ENCODE measurements around the gene NRP1. TPM values are rescaled to one million over a fixed set of nuclear protein-coding genes. Genes with fewer than 3 reads are reported as not detected.

The NRP1 gene
- polyA plus RNA-seq, 2 of the 4 experiments (the other 2 are of a cell fraction) = 121 to 259 TPM

DNA sequence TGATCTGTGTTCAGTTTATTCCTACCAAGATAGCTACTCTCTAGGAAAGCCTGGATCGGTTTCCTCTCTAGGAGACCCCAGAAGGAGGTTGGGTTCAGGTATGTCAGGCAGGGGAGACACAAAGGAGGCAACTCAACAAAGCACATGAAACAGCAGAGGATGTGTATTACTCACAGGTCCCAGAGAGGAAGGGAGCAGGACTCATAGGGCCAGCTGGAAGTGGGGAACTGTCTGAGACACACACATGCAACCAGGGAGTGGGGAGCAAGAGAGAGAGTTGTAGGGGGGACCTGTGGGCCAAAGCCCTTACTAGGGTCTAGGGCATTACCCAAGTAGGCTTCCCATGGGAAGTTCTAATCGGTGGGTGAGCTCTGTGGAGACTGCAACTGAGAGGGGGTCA lies 10.2 kb upstream of the NRP1 start (continued):
- no peak for TF ChIP-seq ELK1 (IDR thresholded peaks at IDR 0.05; ENCODE audit: low read depth, low read length)
- TF ChIP-seq MAZ (IDR thresholded peaks at IDR 0.05; ENCODE audit: borderline replicate concordance, low read depth, low read length) = no peak
- TF ChIP-seq KDM1A (IDR thresholded peaks at IDR 0.05; ENCODE audit: low read depth) = no peak
- TF ChIP-seq POLR2AphosphoS2 (conservative IDR thresholded peaks at IDR 0.05; ENCODE audit: low read length) = no peak
- TF ChIP-seq ZFP36 (IDR thresholded peaks at IDR 0.05; ENCODE audit: borderline replicate concordance, partially characterized antibody) = no peak
- TF ChIP-seq EHF (CRISPR knock-in tag; IDR thresholded peaks at IDR 0.05) = no peak
- no peak for TF ChIP-seq RAD21 (conservative IDR thresholded peaks at IDR 0.05 in 1 of 2, IDR thresholded peaks at IDR 0.05 in 1 of 2)
- TF ChIP-seq CBX2 (IDR thresholded peaks at IDR 0.05; ENCODE audit: borderline replicate concordance, low read depth) = no peak

GRCh38 chr10:33341637-33342036 lies 7.2 kb upstream of the NRP1 start:
- Histone ChIP-seq H3K4me2 (peak overlapping the region; percentile 54), H3K9me3 (no peaks in the 10 kb centered on the region), H3K4me3 (no peak overlapping the region), H3K4me1 (peaks cover 33% of the 10 kb centered on the region), H3K27ac (peak overlapping the region; percentile 7 to 44; a peak in 4 of 6 replicates)
- TF ChIP-seq NPAS2 (CRISPR knock-in tag; IDR thresholded peaks at IDR 0.05; ENCODE audit: borderline replicate concordance) (no peak), HOXA7 (CRISPR knock-in tag; IDR thresholded peaks at IDR 0.05) (no peak), HEYL (CRISPR knock-in tag; IDR thresholded peaks at IDR 0.05) (no peak), RNF2 (IDR thresholded peaks at IDR 0.05; ENCODE audit: borderline replicate concordance, low read depth) (no peak), KDM5A (IDR thresholded peaks at IDR 0.05) (no peak), ZC3H11A (IDR thresholded peaks at IDR 0.05) (no peak), HOXB5 (CRISPR knock-in tag; IDR thresholded peaks at IDR 0.05) (no peak), POLR2A (IDR thresholded peaks at IDR 0.05; ENCODE audit: low read length) (no peak), CBX8 (IDR thresholded peaks at IDR 0.05) (no peak)
- TF ChIP-seq, protein P1, sequence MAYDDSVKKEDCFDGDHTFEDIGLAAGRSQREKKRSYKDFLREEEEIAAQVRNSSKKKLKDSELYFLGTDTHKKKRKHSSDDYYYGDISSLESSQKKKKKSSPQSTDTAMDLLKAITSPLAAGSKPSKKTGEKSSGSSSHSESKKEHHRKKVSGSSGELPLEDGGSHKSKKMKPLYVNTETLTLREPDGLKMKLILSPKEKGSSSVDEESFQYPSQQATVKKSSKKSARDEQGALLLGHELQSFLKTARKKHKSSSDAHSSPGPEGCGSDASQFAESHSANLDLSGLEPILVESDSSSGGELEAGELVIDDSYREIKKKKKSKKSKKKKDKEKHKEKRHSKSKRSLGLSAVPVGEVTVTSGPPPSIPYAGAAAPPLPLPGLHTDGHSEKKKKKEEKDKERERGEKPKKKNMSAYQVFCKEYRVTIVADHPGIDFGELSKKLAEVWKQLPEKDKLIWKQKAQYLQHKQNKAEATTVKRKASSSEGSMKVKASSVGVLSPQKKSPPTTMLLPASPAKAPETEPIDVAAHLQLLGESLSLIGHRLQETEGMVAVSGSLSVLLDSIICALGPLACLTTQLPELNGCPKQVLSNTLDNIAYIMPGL (CRISPR knock-in tag; IDR thresholded peaks at IDR 0.05; ENCODE audit: borderline replicate concordance) = no peak
- TF ChIP-seq, protein P2, sequence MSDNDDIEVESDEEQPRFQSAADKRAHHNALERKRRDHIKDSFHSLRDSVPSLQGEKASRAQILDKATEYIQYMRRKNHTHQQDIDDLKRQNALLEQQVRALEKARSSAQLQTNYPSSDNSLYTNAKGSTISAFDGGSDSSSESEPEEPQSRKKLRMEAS (IDR thresholded peaks at IDR 0.05) = no peak
- ChIA-PET POLR2A (no interaction called here), CTCF (interaction anchor here (1.3 kb wide), 1 partner anchor 1297 kb away, joined by 5 read pairs; no protein-coding TSS in a partner anchor)
- ATAC-seq (no peak), DNase-seq (ENCODE audit: low read depth in 1 of 2, low spot score in 1 of 2) (no peak), FAIRE-seq (peak; percentile 65)
- WGBS (ENCODE audit: missing lambda C conversion rate) = 51% methylated on average over 1 of the region's 1 CpG

GRCh38 chr10:33337326-33337957 lies 3.0 kb upstream of the NRP1 start:
- WGBS (ENCODE audit: missing lambda C conversion rate) = 28% methylated on average over 11 of the region's 11 CpGs
- FAIRE-seq = peak; percentile 32
- Histone ChIP-seq H3K4me2 (peak overlapping the region; percentile 95), H3K4me3 (peak overlapping the region; percentile 85), H3K27ac (peak overlapping the region; percentile 99), H3K9me3 (no peaks in the 10 kb centered on the region), H3K4me1 (peaks cover 31% of the 10 kb centered on the region)
- peak; percentile 7 to 10; a peak in 4 of 6 replicates for ATAC-seq
- ChIA-PET POLR2A (interaction anchor here (0.9 to 3.6 kb wide), 4 partner anchors 14 to 78 kb away, joined by 3 to 30 read pairs (median 5); no protein-coding TSS in a partner anchor), CTCF (interaction anchor here (0.7 to 2.5 kb wide), 4 partner anchors 28 to 1302 kb away, joined by 3 to 7 read pairs (median 4); no protein-coding TSS in a partner anchor)
- peak; percentile 48 to 53 for DNase-seq (ENCODE audit: low read depth in 1 of 2, low spot score in 1 of 2)
- TF ChIP-seq, protein P3, sequence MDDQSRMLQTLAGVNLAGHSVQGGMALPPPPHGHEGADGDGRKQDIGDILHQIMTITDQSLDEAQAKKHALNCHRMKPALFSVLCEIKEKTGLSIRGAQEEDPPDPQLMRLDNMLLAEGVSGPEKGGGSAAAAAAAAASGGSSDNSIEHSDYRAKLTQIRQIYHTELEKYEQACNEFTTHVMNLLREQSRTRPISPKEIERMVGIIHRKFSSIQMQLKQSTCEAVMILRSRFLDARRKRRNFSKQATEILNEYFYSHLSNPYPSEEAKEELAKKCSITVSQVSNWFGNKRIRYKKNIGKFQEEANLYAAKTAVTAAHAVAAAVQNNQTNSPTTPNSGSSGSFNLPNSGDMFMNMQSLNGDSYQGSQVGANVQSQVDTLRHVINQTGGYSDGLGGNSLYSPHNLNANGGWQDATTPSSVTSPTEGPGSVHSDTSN (IDR thresholded peaks at IDR 0.05) = no peak
- TF ChIP-seq HOXA7 (CRISPR knock-in tag; IDR thresholded peaks at IDR 0.05) (no peak), RNF2 (IDR thresholded peaks at IDR 0.05; ENCODE audit: borderline replicate concordance, low read depth) (no peak), JUN (IDR thresholded peaks at IDR 0.05) (no peak), KDM5A (IDR thresholded peaks at IDR 0.05) (no peak), KDM1A (IDR thresholded peaks at IDR 0.05; ENCODE audit: low read depth) (no peak), TFCP2L1 (CRISPR knock-in tag; IDR thresholded peaks at IDR 0.05) (no peak), REST (IDR thresholded peaks at IDR 0.05) (no peak), ATOH8 (CRISPR knock-in tag; IDR thresholded peaks at IDR 0.05; ENCODE audit: low read depth) (no peak), JUNB (IDR thresholded peaks at IDR 0.05) (no peak), CHD4 (IDR thresholded peaks at IDR 0.05; ENCODE audit: borderline replicate concordance) (no peak)
